ENCODE results near the gene MCRIP2. TPM values are rescaled to one million over a fixed set of nuclear protein-coding genes. Genes with fewer than 3 reads are reported as not detected.

MCRIP2 gene
- total RNA-seq, 1 donor from 2014 or later, result 2.9 TPM

GRCh38 chr16:634996-635395 is 6.6 kb upstream of the MCRIP2 start:
- H3K9me3 Mint-ChIP-seq (ENCODE audit: unreplicated experiment), result no peaks in the 10 kb centered on the region
- no peak overlapping the region for H3K4me3 Mint-ChIP-seq (ENCODE audit: unreplicated experiment)
- no peaks in the 10 kb centered on the region for H3K36me3 Mint-ChIP-seq (ENCODE audit: low read depth, unreplicated experiment)
- peaks cover 8% of the 10 kb centered on the region for H3K27me3 Mint-ChIP-seq (ENCODE audit: unreplicated experiment)
- H3K27ac Mint-ChIP-seq (ENCODE audit: unreplicated experiment), result no peak overlapping the region
- no peak for DNase-seq (ENCODE audit: low spot score)
- peaks cover 3% of the 10 kb centered on the region for H3K4me1 Mint-ChIP-seq (ENCODE audit: unreplicated experiment)
- no peak for TF ChIP-seq CTCF (IDR thresholded peaks at IDR 0.05; ENCODE audit: unreplicated experiment)

GRCh38 chr16:635573-636205 is 5.9 kb upstream of the MCRIP2 start:
- H3K36me3 Mint-ChIP-seq (ENCODE audit: low read depth, unreplicated experiment), result no peaks in the 10 kb centered on the region

GRCh38 chr16:636206-637080 is 5.2 kb upstream of the MCRIP2 start, which contains the start of gene METTL26:
TSS of gene METTL26 (minus strand) at chr16:636305. CDS start at chr16:636290, 15 bp downstream.
- peaks cover 8% of the 10 kb centered on the region for H3K27me3 Mint-ChIP-seq (ENCODE audit: unreplicated experiment)
- TF ChIP-seq CTCF (IDR thresholded peaks at IDR 0.05; ENCODE audit: unreplicated experiment), result no peak

More at GRCh38 chr16:635573-636205, 5.9 kb upstream of the MCRIP2 start:
- H3K27me3 Mint-ChIP-seq (ENCODE audit: unreplicated experiment), result peaks cover 8% of the 10 kb centered on the region
- peak; percentile 4 for DNase-seq (ENCODE audit: low spot score)
- H3K4me1 Mint-ChIP-seq (ENCODE audit: unreplicated experiment), result peaks cover 6% of the 10 kb centered on the region
- H3K4me3 Mint-ChIP-seq (ENCODE audit: unreplicated experiment), result peak overlapping the region; percentile 67
- TF ChIP-seq CTCF (IDR thresholded peaks at IDR 0.05; ENCODE audit: unreplicated experiment), result no peak
- no peak overlapping the region for H3K27ac Mint-ChIP-seq (ENCODE audit: unreplicated experiment)
- no peaks in the 10 kb centered on the region for H3K9me3 Mint-ChIP-seq (ENCODE audit: unreplicated experiment)

GRCh38 chr16:637081-638018 is 4.3 kb upstream of the MCRIP2 start:
- H3K27me3 Mint-ChIP-seq (ENCODE audit: unreplicated experiment), result peaks cover 8% of the 10 kb centered on the region
- peak; percentile 88 for DNase-seq (ENCODE audit: low spot score)
- H3K4me3 Mint-ChIP-seq (ENCODE audit: unreplicated experiment), result peak overlapping the region; percentile 94
- no peak overlapping the region for H3K27ac Mint-ChIP-seq (ENCODE audit: unreplicated experiment)
- H3K9me3 Mint-ChIP-seq (ENCODE audit: unreplicated experiment), result no peaks in the 10 kb centered on the region
- TF ChIP-seq CTCF (IDR thresholded peaks at IDR 0.05; ENCODE audit: unreplicated experiment), result no peak
- H3K4me1 Mint-ChIP-seq (ENCODE audit: unreplicated experiment), result peaks cover 6% of the 10 kb centered on the region
- no peaks in the 10 kb centered on the region for H3K36me3 Mint-ChIP-seq (ENCODE audit: low read depth, unreplicated experiment)

More at GRCh38 chr16:636206-637080, 5.2 kb upstream of the MCRIP2 start, which contains the start of gene METTL26:
- no peaks in the 10 kb centered on the region for H3K9me3 Mint-ChIP-seq (ENCODE audit: unreplicated experiment)
- H3K4me1 Mint-ChIP-seq (ENCODE audit: unreplicated experiment), result peaks cover 6% of the 10 kb centered on the region
- H3K27ac Mint-ChIP-seq (ENCODE audit: unreplicated experiment), result peak within 1 kb of the TSS; percentile 92
- H3K36me3 Mint-ChIP-seq (ENCODE audit: low read depth, unreplicated experiment), result no peaks in the 10 kb centered on the region
- peak within 1 kb of the TSS; percentile 94 for H3K4me3 Mint-ChIP-seq (ENCODE audit: unreplicated experiment)
- DNase-seq (ENCODE audit: low spot score), result peak; percentile 88
